Measurements from ENCODE around the gene GOLGA6B. TPM values are rescaled to one million over a fixed set of nuclear protein-coding genes. Genes with fewer than 3 reads are reported as not detected.

GOLGA6B gene
- total and polyA plus RNA-seq, 5 experiments from 2014 or later: not detected

Other genes starting within 250 kb of the GOLGA6B start
- gene ARIH1, start 180.4 kb upstream of the GOLGA6B start, total RNA-seq: 100 to 1,000 TPM; 191 to 197 TPM
- 10 to 100 TPM; 10.3 to 19.0 (median 18.0) TPM for gene ARIH1, start 180.4 kb upstream of the GOLGA6B start, polyA plus RNA-seq
- gene HIGD2B, start 31.5 kb downstream of the GOLGA6B start, total RNA-seq: under 1 TPM in 1 of 2 experiments, not detected in 1; 0.47 TPM
- gene HIGD2B, start 31.5 kb downstream of the GOLGA6B start, polyA plus RNA-seq: not detected
- gene BBS4, start 31.5 kb downstream of the GOLGA6B start, total RNA-seq: 10 to 100 TPM; 27.0 to 28.7 TPM
- 10 to 100 TPM; 14.4 to 15.9 (median 15.4) TPM for gene BBS4, start 31.5 kb downstream of the GOLGA6B start, polyA plus RNA-seq
- 100 to 1,000 TPM; 101 to 110 TPM for gene ADPGK, start 129.1 kb downstream of the GOLGA6B start, total RNA-seq
- 10 to 100 TPM; 70.7 to 74.7 (median 73.8) TPM for gene ADPGK, start 129.1 kb downstream of the GOLGA6B start, polyA plus RNA-seq

Data from naive thymus-derived CD8-positive, alpha-beta T cell (primary cell).